Measurements from ENCODE around the gene PDZRN3. TPM values are rescaled to one million over a fixed set of nuclear protein-coding genes. Genes with fewer than 3 reads are reported as not detected.

PDZRN3 gene
- 44.8 and 46.0 TPM in 2 replicates for total RNA-seq

DNA sequence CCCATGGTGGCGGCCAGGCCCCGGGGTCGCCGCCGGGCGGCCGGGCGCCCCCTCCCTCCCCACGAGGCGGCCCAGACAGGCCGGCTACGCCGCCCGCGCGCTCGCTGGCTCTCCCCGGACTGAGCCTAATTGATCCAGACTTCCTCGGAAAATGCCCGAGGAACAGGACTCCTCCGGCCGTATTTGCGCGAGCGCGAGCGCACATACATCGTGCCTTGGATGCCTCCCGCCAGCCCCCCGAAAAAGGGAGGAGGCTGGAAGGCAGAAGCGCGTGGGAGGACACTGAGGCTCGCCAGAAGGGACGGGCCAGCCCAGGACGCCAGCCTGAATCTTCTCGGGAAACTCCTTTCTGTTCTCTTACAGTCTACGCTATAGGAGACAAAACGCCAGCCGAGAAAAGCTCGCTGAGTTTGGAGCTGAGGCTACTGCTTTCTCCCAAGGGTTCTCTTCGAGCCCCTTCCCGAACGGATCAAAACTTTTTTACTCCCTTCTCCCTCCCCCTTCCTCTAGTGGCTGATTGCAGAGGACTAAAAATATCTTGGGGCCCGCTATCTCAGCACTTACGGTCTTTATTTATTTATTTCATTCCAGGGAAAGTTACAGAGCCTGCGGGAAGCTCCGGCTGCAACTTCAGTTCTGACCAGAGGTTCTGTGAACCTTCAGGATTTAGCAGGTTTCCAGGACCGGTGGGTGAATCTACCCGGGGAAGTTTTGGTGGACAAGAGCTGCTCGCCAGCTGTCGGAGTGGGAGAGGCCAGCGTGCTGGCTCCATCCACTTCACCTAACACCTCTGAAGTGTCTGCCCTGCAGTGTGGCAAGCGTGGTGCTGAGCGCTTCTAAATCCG is at the start of gene PDZRN3:
TSS of gene PDZRN3 (minus strand) at position 121 of the 845 bp plus-strand sequence.

Data from cardiac ventricle fibroblast (primary cell).